ENCODE data around the gene GAST. TPM values are rescaled to one million over a fixed set of nuclear protein-coding genes. Genes with fewer than 3 reads are reported as not detected.

The GAST gene
- total RNA-seq, 2 donors from 2014 or later = not detected

DNA sequence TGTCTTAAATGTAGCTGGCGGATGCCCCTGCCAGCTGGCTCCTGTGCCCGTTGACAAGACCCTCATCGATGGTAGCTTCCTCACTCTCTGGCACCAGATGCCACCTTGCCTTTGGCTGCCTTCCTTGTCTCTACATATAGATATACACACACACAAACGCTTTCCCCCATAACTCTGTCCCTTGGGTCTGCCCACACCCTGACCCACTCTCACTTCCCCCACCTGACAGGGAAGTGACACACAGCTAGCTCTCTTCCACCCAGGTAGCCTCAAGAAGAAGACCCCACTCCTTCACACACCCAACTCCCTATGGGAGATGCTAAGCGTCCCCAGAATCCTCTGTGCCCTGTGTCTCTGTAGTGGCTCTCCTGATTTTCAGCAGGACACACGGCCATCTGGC, 48.7 kb downstream of the GAST start:
- no peak overlapping the region for H3K4me3 Mint-ChIP-seq
- DNase-seq (ENCODE audit: low spot score) = no peak

DNA sequence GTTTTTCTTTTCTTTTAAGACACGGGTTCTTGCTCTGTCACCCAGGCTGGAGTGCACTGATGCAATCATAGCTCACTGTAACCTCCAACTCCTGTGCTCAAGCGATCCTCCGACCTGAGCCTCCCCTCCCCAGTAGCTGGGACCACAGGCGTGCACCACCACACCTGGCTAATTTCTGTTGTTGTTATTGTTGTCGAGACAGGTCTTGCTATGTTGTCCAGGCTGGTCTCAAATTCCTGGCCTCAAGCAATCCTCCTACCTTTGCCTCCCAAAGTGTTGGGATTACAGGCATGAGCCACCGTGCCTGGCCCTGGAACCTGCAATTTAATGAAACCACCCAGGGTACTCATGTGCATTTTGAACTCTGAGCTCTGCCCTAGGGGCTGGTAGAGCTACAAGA, 50.3 kb downstream of the GAST start:
- Mint-ChIP-seq H3K27me3 (no peaks in the 10 kb centered on the region), H3K4me3 (no peak overlapping the region), H3K36me3 (no peaks in the 10 kb centered on the region), H3K4me1 (ENCODE audit: low read depth in 2 of 2) (no peaks in the 10 kb centered on the region), H3K27ac (no peak overlapping the region), H3K9me3 (no peaks in the 10 kb centered on the region)
- DNase-seq (ENCODE audit: low spot score) = no peak
- ATAC-seq = no peak

More for the DNA sequence above, 48.7 kb downstream of the GAST start:
- no peaks in the 10 kb centered on the region for H3K9me3 Mint-ChIP-seq
- H3K4me1 Mint-ChIP-seq (ENCODE audit: low read depth in 2 of 2) = no peaks in the 10 kb centered on the region
- H3K27me3 Mint-ChIP-seq = no peaks in the 10 kb centered on the region
- H3K27ac Mint-ChIP-seq = no peak overlapping the region
- ATAC-seq = no peak
- no peaks in the 10 kb centered on the region for H3K36me3 Mint-ChIP-seq

DNA sequence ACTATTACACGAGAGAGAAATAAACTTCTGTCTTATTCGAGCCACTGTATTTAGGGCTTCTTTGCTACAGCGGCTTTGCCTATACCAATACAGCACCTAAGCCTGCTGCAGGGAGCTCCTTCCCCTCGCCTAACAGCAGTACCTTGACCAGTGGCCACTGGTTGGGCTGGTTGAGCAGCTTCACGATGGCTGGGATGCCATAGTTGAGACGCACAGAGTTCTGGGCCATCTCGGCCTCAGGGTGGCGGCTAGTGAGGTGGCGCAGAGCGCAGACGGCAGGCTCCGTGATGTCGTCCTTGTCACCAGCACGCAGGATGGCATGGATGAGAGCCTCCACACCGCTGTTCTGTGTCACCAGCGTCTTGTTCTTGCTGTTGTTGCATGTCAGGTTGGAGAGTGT, 50.7 kb downstream of the GAST start:
- H3K27ac Mint-ChIP-seq = no peak overlapping the region
- H3K4me1 Mint-ChIP-seq (ENCODE audit: low read depth in 2 of 2) = no peaks in the 10 kb centered on the region
- ATAC-seq = no peak
- DNase-seq (ENCODE audit: low spot score) = no peak
- H3K27me3 Mint-ChIP-seq = no peaks in the 10 kb centered on the region
- H3K9me3 Mint-ChIP-seq = no peaks in the 10 kb centered on the region
- no peaks in the 10 kb centered on the region for H3K36me3 Mint-ChIP-seq
- H3K4me3 Mint-ChIP-seq = no peak overlapping the region

DNA sequence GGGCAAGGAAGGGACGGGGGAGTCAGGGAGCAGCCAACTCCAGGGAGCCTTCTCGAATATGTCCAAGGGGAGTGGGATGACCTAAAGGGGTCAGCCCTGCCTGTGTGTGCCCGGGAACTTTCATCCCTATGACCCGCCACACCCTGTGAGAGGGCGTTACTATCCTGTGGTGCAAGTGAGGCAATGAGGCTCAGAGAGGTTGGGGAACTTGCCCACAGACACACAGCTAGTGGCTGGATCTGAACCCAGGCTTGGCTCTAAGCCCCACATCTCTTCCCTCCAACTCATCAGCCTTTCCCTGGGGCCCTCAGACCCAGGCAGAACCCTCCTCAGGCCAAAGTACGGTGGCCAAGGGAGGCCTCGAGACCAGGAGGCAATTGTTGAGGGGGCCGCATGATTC, 51.2 kb downstream of the GAST start:
- Mint-ChIP-seq H3K27me3 (no peaks in the 10 kb centered on the region), H3K36me3 (no peaks in the 10 kb centered on the region), H3K27ac (no peak overlapping the region), H3K4me1 (ENCODE audit: low read depth in 2 of 2) (no peaks in the 10 kb centered on the region), H3K9me3 (no peaks in the 10 kb centered on the region), H3K4me3 (no peak overlapping the region)
- no peak for ATAC-seq
- DNase-seq (ENCODE audit: low spot score) = no peak

Other genes starting within 250 kb of the GAST start
- not detected for gene KRT32, start 244.9 kb upstream of the GAST start, total RNA-seq
- gene KRT35, start 231.2 kb upstream of the GAST start, total RNA-seq = not detected
- gene KRT36, start 222.4 kb upstream of the GAST start, total RNA-seq = not detected
- gene KRT13, start 206.7 kb upstream of the GAST start, total RNA-seq = not detected
- not detected for gene KRT15, start 193.4 kb upstream of the GAST start, total RNA-seq
- gene KRT19, start 184.0 kb upstream of the GAST start, total RNA-seq = not detected
- gene KRT9, start 140.3 kb upstream of the GAST start, total RNA-seq = not detected
- gene KRT14, start 125.4 kb upstream of the GAST start, total RNA-seq = not detected
- gene KRT16, start 99.6 kb upstream of the GAST start, total RNA-seq = not detected
- not detected for gene KRT17, start 87.8 kb upstream of the GAST start, total RNA-seq
- gene EIF1, start 23.4 kb upstream of the GAST start, total RNA-seq = 1,000 to 10,000 TPM; 1,047 to 1,473 TPM
- not detected for gene HAP1, start 22.3 kb downstream of the GAST start, total RNA-seq
- 1 to 10 TPM in 1 of 2 donors, under 1 TPM in 1; 0.14 to 1.0 TPM for gene JUP, start 74.4 kb downstream of the GAST start, total RNA-seq
- 1 to 10 TPM; 1.8 to 5.2 TPM for gene P3H4, start 99.6 kb downstream of the GAST start, total RNA-seq
- gene FKBP10, start 100.7 kb downstream of the GAST start, total RNA-seq = under 1 TPM; 0.64 to 0.74 TPM
- 10 to 100 TPM; 18.8 to 49.4 TPM for gene NT5C3B, start 123.9 kb downstream of the GAST start, total RNA-seq
- not detected for gene KLHL10, start 125.5 kb downstream of the GAST start, total RNA-seq
- 10 to 100 TPM; 14.9 to 15.7 TPM for gene KLHL11, start 153.1 kb downstream of the GAST start, total RNA-seq
- gene ACLY, start 206.6 kb downstream of the GAST start, total RNA-seq = 100 to 1,000 TPM; 200 to 243 TPM
- gene ODAD4, start 218.3 kb downstream of the GAST start, total RNA-seq = 1 to 10 TPM in 1 of 2 donors, under 1 TPM in 1; 0.12 to 1.0 TPM